Measurements from ENCODE around the gene LRIT2.

The LRIT2 gene, protein sequence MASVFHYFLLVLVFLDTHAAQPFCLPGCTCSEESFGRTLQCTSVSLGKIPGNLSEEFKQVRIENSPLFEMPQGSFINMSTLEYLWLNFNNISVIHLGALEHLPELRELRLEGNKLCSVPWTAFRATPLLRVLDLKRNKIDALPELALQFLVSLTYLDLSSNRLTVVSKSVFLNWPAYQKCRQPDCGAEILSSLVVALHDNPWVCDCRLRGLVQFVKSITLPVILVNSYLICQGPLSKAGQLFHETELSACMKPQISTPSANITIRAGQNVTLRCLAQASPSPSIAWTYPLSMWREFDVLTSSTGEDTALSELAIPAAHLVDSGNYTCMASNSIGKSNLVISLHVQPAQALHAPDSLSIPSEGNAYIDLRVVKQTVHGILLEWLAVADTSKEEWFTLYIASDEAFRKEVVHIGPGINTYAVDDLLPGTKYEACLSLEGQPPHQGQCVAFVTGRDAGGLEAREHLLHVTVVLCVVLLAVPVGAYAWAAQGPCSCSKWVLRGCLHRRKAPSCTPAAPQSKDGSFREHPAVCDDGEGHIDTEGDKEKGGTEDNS

DNA sequence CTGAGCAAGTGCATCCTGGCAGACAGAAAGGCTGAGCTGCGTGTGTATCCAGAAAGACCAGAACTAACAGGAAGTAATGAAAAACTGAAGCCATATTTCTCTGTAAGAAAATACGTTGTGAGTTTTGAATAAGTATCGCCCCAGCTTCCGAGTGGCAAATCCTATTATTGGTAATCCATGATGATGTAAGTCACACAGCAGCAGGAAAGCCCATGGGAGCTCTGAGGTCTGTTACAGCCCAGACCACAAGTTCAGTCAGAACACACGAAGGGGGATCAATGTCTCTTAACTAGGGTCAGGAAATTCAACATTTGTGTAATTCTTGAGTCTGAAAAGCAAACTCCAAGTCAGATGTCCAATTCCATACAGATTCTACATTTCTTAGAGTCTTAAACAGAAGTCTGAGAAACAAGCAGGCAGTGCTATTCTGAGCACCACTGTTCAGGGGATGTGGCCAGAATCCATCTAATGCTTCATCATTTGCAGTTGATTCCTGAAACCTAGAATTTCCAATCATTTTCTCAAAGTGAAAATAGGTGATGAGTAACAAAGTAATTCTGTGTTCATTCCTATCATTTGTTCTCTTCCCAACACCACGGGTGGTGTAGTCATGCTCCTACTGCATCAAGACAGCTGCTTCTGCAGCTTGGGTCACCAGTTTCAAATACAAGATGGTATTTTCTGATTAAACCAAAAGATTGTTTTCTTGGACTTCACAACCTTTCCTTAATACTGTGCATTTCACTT, at the start of gene LRIT2:
LRIT2 (minus strand) TSS at position 118 of the 747 bp plus-strand sequence; CDS start at position 94, 24 bp downstream.
- DNase-seq (ENCODE audit: low read depth in 2 of 2, low spot score in 1 of 2), result no peak

DNA sequence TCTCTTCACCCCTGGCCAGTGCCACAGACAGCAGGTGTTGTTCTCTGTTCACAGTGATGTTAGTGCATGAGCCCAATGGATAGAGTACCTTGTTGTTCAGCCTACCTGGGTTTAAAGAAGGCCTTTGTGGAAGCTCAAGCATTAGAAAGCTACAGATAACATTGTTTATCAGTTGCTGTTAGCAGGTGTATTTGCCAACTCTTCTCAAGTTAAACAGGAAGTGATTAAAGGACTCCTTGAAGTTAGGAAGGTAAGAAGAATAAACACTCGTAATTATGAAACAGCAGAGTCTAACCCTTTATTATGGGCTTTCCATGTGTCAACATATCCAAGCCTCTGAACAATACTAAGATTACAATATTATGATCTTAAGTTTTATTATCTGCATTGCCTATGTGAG, 45.4 kb upstream of the LRIT2 start:
- DNase-seq (ENCODE audit: low read depth in 2 of 2, low spot score in 1 of 2), result no peak

DNA sequence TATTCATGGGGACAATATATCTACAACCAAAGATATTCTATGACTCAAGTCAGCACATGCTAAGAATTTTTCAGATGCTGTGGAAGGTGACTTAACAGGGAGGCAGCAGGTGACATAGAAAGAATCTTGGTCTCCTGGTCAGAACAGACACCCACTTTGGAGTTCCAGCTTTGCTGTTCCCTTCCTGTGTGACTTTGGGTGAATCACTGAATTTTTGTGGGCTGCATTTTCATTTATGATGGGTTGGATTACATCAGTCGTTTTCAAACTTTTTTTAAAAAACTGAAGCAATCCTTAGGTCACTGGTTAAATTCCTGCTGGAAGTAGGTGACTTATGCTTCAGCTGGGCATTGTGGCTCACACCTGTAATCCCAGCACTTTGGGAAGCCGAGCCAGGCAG, 44.4 kb upstream of the LRIT2 start:
- no peak for DNase-seq (ENCODE audit: low read depth in 2 of 2, low spot score in 1 of 2)

DNA sequence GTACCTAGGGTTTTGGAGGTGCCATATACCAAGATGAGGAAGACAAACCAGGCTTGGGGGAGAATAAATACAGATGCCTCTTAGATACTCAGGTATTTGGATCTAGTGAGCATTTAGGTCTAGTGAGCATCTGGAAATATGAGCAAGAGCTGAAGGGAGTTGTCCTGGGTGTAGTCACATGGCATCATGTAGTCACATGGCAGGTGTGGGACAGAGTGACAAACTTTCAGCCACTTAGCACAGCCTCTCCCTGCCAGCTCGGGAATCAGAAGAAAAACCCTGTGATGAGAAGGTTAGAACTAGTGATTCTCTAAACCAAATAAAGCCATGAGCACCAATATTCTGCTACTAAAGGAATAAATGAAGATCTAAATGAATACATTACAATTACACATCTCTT, 43.8 kb upstream of the LRIT2 start:
- no peak for DNase-seq (ENCODE audit: low read depth in 2 of 2, low spot score in 1 of 2)

DNA sequence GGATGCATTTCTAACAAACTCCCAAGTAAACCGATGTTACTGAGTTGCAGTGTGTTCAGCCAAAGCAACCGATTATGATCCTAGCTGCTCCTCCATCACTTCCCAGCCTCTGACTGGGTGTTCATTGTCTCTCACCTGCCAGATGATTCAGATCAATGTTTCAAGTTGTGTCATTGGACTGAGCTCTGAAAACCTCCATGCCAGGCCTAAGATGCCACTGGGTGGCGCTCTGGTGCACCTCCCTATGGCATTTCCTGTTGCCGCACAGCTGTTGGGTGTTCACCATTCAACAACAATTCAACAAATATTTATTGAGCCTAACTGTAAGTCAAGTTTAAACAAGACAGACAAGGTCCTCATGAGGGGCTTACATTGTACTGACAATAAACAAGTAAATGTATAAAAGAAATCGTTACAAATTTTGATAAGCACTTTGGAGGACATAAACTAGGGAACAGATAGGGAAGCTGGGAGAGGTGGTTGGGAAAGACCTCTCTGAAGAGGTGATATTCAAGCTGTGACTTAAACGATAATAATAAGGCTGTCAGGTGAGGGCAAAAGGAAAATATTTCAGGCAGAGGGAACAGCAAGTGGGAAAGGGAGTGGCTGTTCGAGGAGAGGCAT, 42.3 kb upstream of the LRIT2 start:
- peak in 1 of 2 donors; percentile 13 for DNase-seq (ENCODE audit: low read depth in 2 of 2, low spot score in 1 of 2)

DNA sequence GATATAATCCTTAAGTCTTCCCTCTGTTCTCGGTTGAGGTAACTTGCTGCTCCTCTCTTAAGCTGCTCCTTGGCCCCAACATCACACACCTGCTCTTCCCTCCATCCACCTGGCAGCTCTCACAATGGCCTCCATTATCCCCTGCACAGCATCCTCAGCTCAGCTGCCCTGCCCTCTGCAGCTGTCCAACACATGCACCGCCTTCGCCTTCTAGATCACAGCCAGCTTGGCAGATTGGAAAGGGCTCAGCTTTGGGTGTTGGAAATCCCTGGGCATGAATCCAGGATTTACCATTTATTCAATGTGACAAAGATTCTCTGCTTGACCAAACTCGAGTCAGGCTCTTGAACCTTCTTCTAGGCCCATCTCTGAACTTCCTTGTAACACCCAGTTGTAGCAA, 40.1 kb upstream of the LRIT2 start:
- DNase-seq (ENCODE audit: low read depth in 2 of 2, low spot score in 1 of 2), result no peak

DNA sequence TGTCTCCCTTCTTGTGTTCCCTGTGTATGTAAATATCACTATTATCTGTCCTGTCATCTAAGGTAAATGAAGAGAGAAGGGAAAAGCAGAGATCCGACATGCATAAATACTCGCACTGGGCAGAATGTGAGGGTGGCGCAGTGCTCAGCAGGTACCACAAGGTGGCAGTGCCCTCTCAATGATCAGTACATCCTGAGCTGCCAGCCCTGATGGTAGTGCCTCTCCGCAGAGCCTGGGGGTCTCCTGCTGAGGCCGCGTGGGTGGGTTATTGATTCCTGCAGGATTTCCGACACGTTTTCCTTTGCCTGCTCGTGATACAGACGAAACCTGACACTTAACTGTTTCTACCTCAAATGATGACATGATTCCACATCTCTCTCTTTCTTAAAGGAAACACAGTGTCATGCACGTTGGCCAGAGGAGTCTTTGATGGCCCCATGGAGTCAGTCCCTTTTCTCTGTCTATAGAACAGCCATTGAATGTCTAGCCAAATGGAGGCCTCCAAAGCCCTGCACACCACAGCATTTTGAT, 39.3 kb upstream of the LRIT2 start:
- peak; percentile 40 to 51 for DNase-seq (ENCODE audit: low read depth in 2 of 2, low spot score in 1 of 2)

DNA sequence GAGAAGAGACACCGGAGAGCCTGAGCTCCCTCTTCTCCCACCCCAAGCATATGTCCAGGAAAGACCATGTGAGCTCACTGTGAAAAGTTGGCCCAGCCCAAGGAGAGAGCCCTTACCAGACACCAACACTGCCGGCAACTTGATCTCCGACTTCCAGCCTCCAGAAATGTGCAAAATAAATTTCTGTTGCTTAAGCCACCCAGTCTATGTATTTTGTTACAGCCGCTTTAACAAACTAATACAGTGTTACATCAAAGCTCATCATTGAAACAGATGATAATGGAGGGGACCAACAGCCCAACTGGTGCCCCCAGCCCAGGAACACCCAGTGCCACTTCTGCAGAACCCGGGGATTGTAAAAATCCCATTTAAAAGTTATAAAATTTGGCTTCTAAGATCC, 38.4 kb upstream of the LRIT2 start:
- DNase-seq (ENCODE audit: low read depth in 2 of 2, low spot score in 1 of 2), result no peak

DNA sequence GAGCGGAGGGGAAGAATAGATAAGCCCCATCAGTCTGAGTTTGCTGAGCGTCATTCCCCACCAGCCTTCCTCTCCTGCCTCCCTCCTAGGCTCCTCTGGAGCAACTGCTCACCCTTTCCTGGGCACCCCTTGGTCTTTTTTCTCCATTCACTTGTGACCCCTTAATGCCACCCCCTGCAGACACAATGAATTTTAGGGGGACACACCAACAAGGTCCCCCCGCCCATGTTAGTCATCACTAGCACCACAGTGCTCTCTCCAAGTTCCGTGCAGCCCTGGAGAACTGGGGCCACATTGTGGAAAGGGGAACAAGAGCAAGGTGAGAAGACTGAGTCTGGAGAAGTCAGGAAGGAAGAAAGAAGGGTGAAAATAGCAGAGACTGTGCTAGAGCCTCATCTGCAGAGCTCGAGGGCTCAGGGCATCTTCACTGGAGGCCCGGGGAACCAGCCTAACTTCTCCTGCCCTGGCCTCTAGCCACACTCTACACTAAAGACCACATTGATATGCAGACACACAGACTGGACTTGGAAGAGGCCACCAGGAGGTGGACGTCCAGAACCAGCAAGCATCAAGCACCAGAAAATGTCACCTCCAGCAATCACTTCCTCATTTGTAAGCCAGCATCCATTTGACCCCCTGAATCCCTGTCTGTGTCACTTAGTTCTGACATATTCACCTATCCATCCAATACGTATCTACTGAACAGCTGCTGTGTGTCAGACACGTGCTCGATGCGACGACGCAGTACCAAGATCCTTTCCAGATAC, 37.0 kb upstream of the LRIT2 start:
- no peak for DNase-seq (ENCODE audit: low read depth in 2 of 2, low spot score in 1 of 2)

DNA sequence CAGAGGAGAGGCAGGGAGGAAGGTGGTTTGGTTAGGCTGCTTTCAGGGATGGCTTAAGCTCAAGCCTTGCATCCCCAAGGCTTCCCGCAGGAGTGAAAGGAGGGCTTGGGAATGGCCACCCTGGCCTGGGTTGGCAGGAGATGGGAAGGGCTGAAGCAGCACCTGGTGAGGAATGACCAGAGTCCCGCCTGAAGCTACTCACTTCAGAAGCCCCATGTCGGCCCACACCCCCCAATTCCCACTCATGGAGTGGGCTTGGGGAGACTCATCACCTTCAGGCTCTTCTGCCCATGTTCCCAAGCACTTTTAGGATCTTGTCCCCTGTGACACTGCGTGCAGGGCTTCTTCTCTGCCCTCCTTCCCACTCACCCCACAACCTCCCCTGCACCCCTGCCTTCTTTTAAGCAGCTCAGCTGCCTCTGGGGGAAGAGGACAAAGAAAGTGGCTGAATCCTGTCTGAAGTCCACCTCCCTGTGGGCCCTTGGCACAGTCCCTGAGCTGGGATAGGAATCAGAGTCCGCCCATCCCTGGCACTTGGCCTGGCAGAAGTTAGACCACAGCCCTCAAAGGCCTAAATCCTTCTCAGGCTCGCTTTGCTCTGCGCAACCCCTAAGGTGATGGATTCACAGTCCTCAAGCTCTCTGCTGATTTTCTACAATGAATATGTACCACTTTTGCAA, 36.0 kb upstream of the LRIT2 start:
- no peak for DNase-seq (ENCODE audit: low read depth in 2 of 2, low spot score in 1 of 2)

DNA sequence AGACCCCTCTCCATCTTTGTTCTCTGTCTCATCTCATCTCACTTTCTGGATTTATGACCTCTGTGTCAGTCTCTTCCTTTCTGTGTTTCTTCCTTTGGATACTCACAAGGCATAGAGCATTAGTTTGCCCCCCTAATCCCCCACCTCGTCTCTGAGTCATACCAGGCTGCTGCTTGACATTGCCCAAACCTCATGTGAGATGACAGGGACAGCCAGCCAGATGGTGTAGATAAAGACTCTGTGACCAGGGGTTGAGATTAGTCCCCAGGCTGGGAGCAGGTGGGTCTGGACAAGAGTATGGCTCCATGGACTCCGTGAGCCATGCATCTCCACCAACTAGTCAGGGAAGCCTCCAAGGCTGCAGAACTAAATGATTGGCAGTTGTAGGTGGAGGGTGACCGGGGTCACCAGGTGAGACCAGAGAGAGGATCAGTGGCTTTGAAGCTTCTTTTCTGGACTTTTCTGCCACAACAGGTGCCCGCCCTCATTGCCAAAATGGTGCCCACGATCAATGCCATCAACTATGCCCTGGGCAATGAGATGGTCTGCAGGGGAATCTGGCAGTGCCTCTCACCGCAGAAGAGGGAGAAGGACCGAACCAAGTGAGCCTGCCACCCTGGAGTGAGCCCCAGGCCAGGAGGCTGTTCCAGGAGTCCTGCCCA, 32.8 kb upstream of the LRIT2 start:
- DNase-seq (ENCODE audit: low read depth in 2 of 2, low spot score in 1 of 2), result no peak

DNA sequence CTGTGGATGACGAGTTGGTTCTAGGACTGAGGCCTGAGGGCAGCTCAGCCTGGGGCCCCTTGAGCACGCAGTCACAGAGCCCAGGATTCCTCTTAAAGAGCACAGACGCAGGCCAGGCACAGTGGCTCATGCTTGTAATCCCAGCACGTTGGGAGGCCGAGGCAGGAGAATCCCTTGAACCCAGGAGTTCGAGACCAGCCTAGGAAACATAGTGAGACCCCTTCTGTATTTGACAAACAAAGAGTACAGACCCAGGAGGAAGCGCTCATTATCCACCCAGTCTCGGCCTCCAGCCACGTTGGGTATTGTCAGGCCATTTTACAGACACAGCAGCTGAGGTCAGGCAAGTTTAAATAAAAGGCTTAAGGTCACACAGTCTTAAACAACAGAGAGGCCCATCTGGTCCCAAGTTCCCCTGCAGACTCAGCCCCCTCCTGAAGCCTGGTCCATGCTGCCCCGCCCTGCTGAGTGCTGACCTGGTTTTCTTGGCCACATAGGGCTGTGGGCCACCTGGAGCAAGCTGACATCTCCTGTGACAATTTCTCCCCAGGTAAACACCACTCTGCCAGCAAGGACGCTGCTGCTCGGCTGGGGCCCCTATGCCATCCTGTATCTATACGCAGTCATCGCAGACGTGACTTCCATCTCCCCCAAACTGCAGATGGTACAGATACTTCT, 32.1 kb upstream of the LRIT2 start:
- DNase-seq (ENCODE audit: low read depth in 2 of 2, low spot score in 1 of 2), result no peak

DNA sequence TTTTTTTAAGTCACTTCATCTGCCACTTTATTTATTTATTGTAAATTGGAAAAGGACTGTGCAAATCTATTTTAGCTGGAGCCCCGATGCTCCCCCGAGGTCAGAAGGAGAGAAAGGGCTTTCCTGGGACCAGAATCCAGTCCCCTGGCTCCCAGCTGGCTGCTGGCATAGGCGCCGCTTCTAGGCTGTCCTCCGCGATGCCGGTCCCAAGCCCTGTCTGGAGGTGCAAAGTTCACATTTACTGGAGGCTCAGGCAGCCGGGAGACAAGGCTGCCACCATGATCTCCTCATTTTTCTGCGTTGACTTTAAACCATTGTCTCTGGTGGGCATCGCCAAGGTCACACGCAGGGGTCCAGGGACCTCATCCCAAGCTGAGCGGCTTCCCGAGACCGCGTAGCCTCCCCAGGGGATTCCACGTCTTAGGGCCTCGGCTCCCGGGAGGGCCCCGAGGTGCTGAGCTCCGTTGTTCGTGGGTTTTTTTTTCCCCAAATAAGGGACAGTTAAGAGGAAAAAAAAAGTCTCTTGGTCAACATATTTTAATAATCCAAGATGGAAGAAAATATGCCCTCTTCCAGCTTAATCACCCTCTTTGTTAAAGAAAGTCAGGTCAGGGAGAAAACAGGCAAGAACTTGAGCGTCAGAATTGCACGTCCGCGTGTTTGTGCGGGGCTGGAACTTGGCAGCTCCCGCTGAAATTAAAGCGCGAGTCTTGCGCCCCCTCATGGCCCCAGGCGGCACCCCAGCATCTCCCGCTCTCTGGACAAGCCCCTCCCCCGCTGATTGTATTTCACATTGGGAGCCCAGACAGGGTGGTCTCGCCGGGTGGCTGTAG, 31.4 kb upstream of the LRIT2 start:
- no peak for DNase-seq (ENCODE audit: low read depth in 2 of 2, low spot score in 1 of 2)

DNA sequence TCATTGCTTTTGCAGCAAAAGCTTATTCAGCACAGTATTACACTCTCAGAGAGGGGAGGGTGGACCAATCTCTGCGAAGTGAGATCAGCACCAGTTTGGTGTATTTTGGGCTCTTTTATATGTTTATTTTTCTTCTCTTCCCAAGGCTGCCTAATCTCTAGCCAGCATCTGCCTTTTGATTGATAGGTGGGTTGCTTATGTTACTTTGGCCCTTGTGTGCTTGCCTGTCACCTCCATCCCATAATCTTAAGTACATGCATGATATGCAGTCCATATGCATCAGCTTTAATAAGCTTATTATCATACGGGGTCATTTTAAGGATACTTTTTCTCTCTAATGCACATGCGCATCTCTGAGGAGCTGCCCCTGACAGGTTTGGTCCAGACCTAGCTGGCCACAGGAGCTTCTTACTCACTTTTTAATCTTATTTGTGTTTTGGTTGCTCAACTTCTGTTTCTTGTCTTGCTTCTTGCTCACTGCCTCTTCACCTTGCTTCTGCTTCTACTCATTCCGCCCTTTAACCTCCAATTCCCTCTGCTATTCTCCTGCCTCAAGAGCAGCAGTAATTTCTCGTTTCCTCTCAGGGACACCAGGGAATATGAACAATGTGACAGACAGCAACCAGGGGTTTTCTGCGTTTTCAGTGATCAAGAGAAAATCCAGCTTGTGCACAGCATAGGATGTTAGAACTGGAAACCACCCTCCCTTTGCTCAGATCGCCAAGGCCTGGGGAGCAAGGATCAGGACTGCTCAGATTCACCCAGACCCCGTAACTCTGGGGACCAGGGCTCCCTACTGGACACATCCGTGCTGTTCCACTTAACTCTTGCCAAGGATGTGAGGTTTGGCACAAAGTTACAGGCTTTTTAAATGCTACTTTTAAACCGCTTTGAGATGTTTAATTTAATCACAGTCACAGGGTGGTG, 29.5 kb upstream of the LRIT2 start:
- no peak for DNase-seq (ENCODE audit: low read depth in 2 of 2, low spot score in 1 of 2)

DNA sequence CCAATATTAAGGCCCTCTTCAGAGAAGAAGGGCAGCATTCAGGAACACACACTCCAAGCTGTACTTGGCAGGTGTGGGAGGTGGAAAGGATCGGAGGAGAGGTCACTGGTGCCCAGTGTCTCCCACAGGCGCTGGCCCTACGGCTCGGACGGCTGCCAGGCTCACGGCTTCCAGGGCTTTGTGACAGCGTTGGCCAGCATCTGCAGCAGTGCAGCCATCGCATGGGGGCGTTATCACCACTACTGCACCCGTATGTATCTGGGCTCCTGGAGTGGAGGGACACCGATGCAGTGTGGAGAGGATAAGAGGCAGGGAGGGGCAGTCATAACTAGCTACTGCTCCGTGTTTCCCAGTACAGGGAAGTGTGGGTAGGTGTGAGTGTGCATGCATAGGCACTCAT, 23.4 kb upstream of the LRIT2 start:
- no peak for DNase-seq (ENCODE audit: low read depth in 2 of 2, low spot score in 1 of 2)

DNA sequence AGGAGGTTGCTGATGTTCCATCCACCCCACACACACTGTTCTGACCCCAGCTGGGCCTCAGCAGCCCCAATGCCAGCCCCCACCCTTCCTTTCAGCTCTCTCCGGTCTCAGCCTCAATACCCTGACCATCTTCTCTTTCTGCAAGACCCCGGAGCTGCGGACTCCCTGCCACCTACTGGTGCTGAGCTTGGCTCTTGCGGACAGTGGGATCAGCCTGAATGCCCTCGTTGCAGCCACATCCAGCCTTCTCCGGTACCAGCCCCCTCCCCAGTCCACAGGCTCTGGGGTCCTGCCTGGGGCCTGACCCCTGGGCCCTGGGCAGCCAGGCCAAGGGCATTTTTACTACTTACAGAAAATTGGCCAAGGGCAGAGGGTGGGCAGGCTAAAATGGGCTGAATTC, 22.2 kb upstream of the LRIT2 start:
- no peak for DNase-seq (ENCODE audit: low read depth in 2 of 2, low spot score in 1 of 2)

DNA sequence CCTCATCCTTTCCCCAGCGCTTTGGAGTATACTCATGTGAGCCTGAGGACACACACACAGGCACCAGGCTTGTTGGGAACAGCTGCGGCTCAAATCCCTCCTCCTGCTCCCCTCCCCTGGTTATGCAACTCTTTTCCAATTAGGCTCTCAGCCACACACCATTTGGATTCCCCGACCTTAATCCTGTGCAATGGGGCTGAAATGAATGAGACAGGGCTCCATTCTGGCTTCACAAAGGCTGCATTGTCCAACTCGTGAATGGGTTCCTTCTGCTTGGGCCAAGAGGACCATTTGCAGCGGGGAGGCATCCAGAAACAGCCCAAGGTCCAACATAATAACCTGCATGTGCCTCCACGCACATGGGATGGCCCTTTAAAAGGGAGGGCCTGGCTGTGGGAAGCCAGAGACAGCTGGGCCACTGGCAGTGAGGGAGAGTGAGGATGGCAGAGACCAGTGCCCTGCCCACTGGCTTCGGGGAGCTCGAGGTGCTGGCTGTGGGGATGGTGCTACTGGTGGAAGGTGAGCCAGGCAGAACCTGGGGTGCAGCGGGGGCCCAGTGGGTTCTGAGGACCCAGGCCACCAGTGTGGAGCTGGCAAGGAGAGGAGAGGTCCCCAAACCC, 19.4 kb upstream of the LRIT2 start, which contains the start of gene RGR:
RGR (plus strand) TSS at position 403 of the 620 bp plus-strand sequence; CDS start at position 441, 38 bp downstream.
- DNase-seq (ENCODE audit: low read depth in 2 of 2, low spot score in 1 of 2), result no peak
